GM12874 (cell line): ENCODE results near the gene DRICH1.

Experiments used
- TF ChIP-seq, protein P1 (sequence below): IDR thresholded peaks from 2 replicates; pipeline ENCODE4 v1.5.1; 2011; ENCODE audit warnings: low read depth, mild to moderate bottlenecking, control low read depth, low read length, moderate library complexity; ENCODE audit not compliant: insufficient read depth

DRICH1 gene

GRCh38 chr22:23613193-23613972 lies 18.7 kb downstream of the DRICH1 start:
- TF ChIP-seq, protein P1, sequence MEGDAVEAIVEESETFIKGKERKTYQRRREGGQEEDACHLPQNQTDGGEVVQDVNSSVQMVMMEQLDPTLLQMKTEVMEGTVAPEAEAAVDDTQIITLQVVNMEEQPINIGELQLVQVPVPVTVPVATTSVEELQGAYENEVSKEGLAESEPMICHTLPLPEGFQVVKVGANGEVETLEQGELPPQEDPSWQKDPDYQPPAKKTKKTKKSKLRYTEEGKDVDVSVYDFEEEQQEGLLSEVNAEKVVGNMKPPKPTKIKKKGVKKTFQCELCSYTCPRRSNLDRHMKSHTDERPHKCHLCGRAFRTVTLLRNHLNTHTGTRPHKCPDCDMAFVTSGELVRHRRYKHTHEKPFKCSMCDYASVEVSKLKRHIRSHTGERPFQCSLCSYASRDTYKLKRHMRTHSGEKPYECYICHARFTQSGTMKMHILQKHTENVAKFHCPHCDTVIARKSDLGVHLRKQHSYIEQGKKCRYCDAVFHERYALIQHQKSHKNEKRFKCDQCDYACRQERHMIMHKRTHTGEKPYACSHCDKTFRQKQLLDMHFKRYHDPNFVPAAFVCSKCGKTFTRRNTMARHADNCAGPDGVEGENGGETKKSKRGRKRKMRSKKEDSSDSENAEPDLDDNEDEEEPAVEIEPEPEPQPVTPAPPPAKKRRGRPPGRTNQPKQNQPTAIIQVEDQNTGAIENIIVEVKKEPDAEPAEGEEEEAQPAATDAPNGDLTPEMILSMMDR, result no peak

GRCh38 chr22:23609983-23610781 lies 21.9 kb downstream of the DRICH1 start:
- TF ChIP-seq, protein P1, result no peak

- TF ChIP-seq, protein P1, result no peak
Observed at GRCh38 chr22:23608583-23608982, 23.5 kb downstream of the DRICH1 start.

GRCh38 chr22:23606204-23607131 lies 25.7 kb downstream of the DRICH1 start:
- TF ChIP-seq, protein P1, result no peak

- TF ChIP-seq, protein P1, result no peak
Observed at GRCh38 chr22:23604939-23605712, 27.0 kb downstream of the DRICH1 start.

- TF ChIP-seq, protein P1, result no peak
Observed at GRCh38 chr22:23603266-23603665, 28.9 kb downstream of the DRICH1 start.
